Left renal cortex interstitium (tissue), 4 donors: Measurements from ENCODE around the gene LURAP1L. TPM values are rescaled to one million over a fixed set of nuclear protein-coding genes. Genes with fewer than 3 reads are reported as not detected.

Source experiments
- DNase-seq, 4 donors: peaks; one replicate each; pipeline ENCODE4 v3.0.0-alpha.2; 2013; ENCODE audit warnings: low read depth in 4 of 4, low spot score in 2 of 4, missing footprints in 1 of 4
- polyA plus RNA-seq, 4 donors: library from polyadenylated mRNA; unstranded; fragments of 120-200 nt; gene quantifications; one replicate each; pipeline ENCODE4 v1.2.1, GENCODE V29; 2013; ENCODE audit not compliant: insufficient read length in 4 of 4

The LURAP1L gene
- polyA plus RNA-seq, 4 donors: 20.8 to 23.6 (median 22.3) TPM

GRCh38 chr9:12808569-12808968 lies 33.7 kb downstream of the LURAP1L start:
- no peak for DNase-seq

GRCh38 chr9:12809720-12810119 lies 34.9 kb downstream of the LURAP1L start:
- DNase-seq: no peak

- DNase-seq: no peak
These were observed 37.1 kb downstream of the LURAP1L start for GRCh38 chr9:12811935-12812334.

- no peak for DNase-seq
These were observed 37.9 kb downstream of the LURAP1L start for GRCh38 chr9:12812710-12813109.

- no peak for DNase-seq
These were observed 38.7 kb downstream of the LURAP1L start for GRCh38 chr9:12813533-12813932.

GRCh38 chr9:12813960-12814876 lies 39.4 kb downstream of the LURAP1L start:
- DNase-seq: peak in 1 of 4 donors; percentile 75

- DNase-seq: no peak
These were observed 40.0 kb downstream of the LURAP1L start for GRCh38 chr9:12814877-12815237.

- no peak for DNase-seq
These were observed 41.1 kb downstream of the LURAP1L start for GRCh38 chr9:12815888-12816287.

GRCh38 chr9:12816656-12817101 lies 41.9 kb downstream of the LURAP1L start:
- DNase-seq: no peak

- DNase-seq: no peak
These were observed 42.9 kb downstream of the LURAP1L start for GRCh38 chr9:12817702-12818101.

- DNase-seq: no peak
These were observed 43.7 kb downstream of the LURAP1L start for GRCh38 chr9:12818431-12819000.

GRCh38 chr9:12819436-12820185 lies 44.8 kb downstream of the LURAP1L start:
- DNase-seq: no peak

- DNase-seq: no peak
These were observed 47.3 kb downstream of the LURAP1L start for GRCh38 chr9:12822111-12822510.

GRCh38 chr9:12826924-12827565 lies 52.2 kb downstream of the LURAP1L start:
- no peak for DNase-seq

- no peak for DNase-seq
These were observed 58.9 kb downstream of the LURAP1L start for GRCh38 chr9:12833701-12834100.

GRCh38 chr9:12838546-12838945 lies 63.7 kb downstream of the LURAP1L start:
- DNase-seq: no peak

- DNase-seq: no peak
These were observed 68.9 kb downstream of the LURAP1L start for GRCh38 chr9:12843735-12844134.

GRCh38 chr9:12846035-12846434 lies 71.2 kb downstream of the LURAP1L start:
- no peak for DNase-seq

GRCh38 chr9:12847561-12847960 lies 72.7 kb downstream of the LURAP1L start:
- DNase-seq: no peak

- DNase-seq: no peak
These were observed 74.7 kb downstream of the LURAP1L start for GRCh38 chr9:12849486-12850003.
